Fibroblast of pulmonary artery (primary cell): ENCODE results near the gene WDR18.

Experiments
- DNase-seq: peaks from one replicate; pipeline ENCODE4 v3.0.0-alpha.2; 2010; ENCODE audit warnings: low read depth
- H3K4me3 ChIP-seq: replicated peaks from 2 replicates; pipeline ENCODE4 v1.5.1; 2011; ENCODE audit warnings: low read depth, mild to moderate bottlenecking, control low read depth, low read length, moderate library complexity
- CTCF ChIP-seq: IDR thresholded peaks from 2 replicates; pipeline ENCODE4 v1.5.1; 2011; ENCODE audit warnings: mild to moderate bottlenecking, control low read depth, low read length, inconsistent platforms; ENCODE audit errors: missing control alignments

WDR18 gene

GRCh38 chr19:970695-971094, 13.4 kb upstream of the WDR18 start:
- DNase-seq: no peak
- H3K4me3 ChIP-seq: no peak overlapping the region
- peak; percentile 53 for TF ChIP-seq CTCF

GRCh38 chr19:971795-972194, 12.3 kb upstream of the WDR18 start:
- no peak for TF ChIP-seq CTCF
- H3K4me3 ChIP-seq: no peak overlapping the region
- no peak for DNase-seq

- no peak for TF ChIP-seq CTCF
- DNase-seq: no peak
- H3K4me3 ChIP-seq: no peak overlapping the region
Measured at GRCh38 chr19:972281-972680, 11.9 kb upstream of the WDR18 start.

- TF ChIP-seq CTCF: no peak
- no peak for DNase-seq
- H3K4me3 ChIP-seq: no peak overlapping the region
Measured at GRCh38 chr19:973726-974563, 10.2 kb upstream of the WDR18 start.

- H3K4me3 ChIP-seq: no peak overlapping the region
- no peak for DNase-seq
- TF ChIP-seq CTCF: no peak
Measured at GRCh38 chr19:974564-975257, 9.4 kb upstream of the WDR18 start.

GRCh38 chr19:976476-976875, 7.7 kb upstream of the WDR18 start:
- no peak for DNase-seq
- TF ChIP-seq CTCF: no peak
- no peak overlapping the region for H3K4me3 ChIP-seq
